LNCAP (cell line): ENCODE data around the gene BIN1.

Experiments used
- CTCF ChIP-seq: fragments of 450-650 bp; IDR thresholded peaks from 2 replicates; pipeline ENCODE4 v1.5.1; 2017; ENCODE audit warnings: mild to moderate bottlenecking

The BIN1 gene

GRCh38 chr2:127061375-127062273, 45.3 kb downstream of the BIN1 start:
- TF ChIP-seq CTCF, result no peak

- no peak for TF ChIP-seq CTCF
Measured at GRCh38 chr2:127060264-127060945, 46.5 kb downstream of the BIN1 start.

- no peak for TF ChIP-seq CTCF
Measured at GRCh38 chr2:127059559-127059958, 47.4 kb downstream of the BIN1 start.

- TF ChIP-seq CTCF, result no peak
Measured at GRCh38 chr2:127058954-127059252, 48.1 kb downstream of the BIN1 start.

- TF ChIP-seq CTCF, result no peak
Measured at GRCh38 chr2:127058246-127058953, 48.6 kb downstream of the BIN1 start.

- no peak for TF ChIP-seq CTCF
Measured at GRCh38 chr2:127057371-127058245, 49.3 kb downstream of the BIN1 start.
